G401.6 (cell line): ENCODE measurements around the gene CIRBP.
"Not testable (repeated sequence)": the region's sequence is repeated elsewhere in the genome, so short reads cannot be mapped to it uniquely, and the experiment has no call there.

Experiments
- FAIRE-seq: peaks from 2 replicates; lab custom pipeline; 2012; peaks lifted over from hg19 to GRCh38; lab: Jason Lieb, UNC

Gene CIRBP

DNA sequence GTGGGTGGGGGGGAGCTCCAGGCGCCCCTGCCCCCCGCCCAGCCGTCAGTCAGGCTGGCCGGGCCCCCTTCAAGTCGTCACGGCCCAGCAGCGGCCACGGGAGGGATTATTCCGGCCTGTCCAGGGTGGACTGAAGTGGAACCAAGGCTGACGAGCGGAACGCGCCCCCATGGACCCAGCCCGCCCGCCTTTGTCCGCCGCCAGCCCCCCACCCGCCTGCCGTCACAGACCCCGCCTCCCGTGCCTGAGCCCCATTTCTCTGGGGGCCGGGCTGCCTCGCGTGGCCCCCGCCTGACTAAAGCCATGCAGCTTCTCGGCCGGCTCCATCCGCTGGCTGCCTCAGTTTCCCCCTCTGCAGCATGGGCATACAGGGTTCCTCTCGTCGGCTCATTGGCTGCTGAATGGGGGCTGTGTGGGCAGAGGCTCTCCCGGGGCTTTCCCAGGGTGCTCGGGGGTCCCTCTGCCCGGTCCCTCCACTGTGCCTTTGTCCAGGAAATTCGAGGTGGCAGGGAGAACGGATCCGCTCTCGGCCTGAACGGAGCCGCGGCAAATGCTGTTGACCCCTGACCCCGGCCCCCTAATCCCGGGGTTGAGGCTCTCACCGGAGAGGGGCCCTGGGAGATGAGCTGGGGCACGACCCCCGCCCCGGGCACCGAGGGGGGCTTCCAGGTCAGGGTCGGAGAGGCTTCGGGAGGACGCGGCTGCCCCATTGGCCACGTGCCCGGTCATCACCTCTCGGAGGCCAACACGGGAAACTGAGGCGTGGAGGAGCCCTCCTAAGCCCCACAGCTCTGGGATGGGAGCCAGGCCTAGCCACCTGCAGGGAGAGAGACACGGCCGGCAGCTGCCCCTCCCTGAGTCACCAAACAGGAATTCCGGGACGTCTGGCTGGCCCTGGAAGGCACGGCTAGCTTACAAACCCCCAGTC lies 43.9 kb downstream of the CIRBP start:
- no peak for FAIRE-seq

DNA sequence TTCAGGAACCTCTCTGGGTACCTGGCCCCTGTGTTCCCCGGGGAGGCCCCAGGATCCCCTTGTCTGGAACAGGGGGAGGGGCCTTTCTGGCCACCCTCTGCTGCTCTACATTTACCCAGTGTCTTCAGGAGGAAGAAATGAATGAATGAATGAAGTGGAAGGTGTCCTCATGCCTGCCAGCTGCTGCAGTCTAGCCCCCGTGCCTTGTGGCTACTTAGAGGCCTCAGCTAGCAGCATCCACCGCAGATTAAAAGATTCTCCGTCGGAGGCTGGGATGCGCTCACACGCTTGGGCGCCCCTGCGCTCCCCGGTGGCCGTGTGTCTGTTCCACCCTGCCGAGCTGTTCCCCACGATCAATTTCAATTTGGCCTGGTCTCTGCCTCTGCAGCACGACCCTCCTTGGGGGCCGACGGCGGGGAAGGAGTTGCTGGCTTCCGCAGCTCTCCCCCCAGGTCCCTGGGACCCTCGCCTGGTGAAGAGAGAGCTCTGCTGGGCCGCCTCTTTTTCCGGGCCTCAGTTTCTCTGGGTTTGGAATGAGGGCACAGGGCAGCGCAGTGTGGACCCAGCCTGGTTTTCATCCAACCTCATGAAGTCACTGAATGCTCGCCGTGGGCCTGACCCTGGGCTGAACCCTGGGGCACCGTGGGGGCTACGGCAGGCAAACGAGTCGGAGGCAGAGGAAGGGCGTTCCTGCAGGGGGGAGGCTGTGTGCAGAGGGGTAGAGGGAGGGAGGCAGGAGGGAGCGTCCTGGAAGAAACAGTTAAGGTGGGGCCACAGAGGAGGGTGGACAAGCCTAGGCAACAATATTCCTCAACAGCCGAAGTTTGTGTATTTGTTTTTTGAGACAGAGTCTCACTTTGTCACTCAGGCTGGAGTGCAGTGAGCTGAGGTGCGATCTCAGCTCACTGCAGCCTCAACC lies 44.8 kb downstream of the CIRBP start:
- FAIRE-seq: no peak

DNA sequence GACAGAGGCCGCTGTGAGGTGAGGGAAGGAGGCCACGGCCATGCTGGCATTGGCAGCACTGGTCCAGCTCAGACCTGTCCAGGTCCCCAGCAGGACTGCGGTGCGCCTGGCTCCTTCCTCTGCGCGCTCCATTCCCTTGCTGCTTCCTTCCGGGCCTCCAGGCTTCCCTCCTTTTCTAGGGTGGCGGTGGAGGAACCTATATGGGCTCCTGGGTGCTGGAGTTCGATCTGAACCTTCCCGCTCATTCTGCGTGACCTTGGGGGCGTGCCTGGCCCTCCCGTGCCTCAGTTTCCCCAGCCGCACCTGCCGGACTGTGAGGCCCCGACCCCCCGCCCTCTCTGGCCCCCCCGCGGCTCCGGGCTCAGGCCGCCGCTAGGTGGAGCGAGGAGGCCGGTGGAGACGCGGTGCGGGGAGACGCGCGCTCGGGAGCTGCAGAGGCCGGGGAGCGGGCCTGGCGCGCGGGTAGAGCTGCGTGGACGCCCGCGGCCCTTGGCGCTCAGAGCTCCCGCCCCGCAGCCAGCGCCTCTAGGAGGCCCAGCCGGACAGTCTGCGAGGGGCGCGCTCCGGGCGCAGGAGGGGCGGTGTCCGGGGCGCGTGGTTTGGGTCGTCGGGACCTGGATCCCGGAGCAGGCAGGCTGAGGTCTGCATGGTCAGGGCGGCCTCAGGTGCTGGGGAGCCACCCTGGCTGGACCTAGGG lies 46.5 kb downstream of the CIRBP start:
- no peak for FAIRE-seq

DNA sequence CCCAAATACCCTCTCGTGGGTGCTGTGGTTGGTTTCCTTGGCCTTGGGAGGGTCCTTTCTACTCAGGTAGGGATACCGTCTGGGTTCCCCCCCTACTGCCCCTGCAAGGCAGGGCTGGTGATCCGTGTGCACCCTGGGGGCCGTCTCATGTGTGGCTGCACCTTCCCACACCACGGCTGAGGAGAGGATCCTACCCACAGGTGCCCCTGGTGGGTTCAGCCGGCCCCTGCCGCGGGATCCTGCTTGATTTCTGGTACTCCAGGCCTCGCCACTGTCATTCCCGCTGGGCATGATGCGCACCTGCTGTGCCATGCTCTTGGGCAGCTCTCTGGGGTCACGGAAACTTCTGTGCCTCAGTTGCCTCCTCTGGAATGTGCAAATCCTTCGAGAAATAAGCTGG lies 47.3 kb downstream of the CIRBP start:
- FAIRE-seq: no peak

DNA sequence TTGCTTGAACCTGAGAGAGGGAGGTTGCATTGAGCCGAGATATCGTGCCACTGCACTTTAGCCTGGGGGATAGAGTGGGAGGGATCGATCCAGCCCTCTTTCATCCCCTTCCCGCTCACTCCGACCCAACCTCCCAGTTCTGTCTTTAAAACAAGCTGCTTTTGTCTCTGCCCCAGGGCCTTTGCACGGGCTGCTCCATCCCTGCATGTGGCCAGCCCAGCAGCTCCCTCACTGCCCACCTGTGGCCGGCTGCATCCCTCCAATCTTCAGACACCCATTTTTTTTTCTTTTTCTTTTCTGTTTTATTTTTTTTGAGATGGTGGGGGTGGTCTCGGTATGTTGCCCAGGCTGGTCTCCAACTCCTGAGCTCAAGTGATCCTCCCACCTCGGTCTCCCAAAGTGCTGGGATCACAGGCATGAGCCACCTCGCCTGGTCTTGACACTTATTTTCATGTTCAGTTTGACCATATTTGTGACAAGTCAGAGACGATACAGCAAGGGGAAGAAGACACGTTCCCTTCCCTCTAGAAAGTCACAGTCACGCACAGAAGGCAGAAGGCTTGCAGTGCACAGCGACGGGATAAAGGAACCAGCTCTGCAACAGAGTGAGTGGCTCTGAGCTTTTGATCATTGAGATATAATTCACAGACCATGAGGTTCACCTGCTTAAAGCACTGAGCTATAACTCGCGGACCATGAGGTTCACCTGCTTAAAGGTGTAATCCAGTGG lies 48.3 kb downstream of the CIRBP start:
- no peak for FAIRE-seq

DNA sequence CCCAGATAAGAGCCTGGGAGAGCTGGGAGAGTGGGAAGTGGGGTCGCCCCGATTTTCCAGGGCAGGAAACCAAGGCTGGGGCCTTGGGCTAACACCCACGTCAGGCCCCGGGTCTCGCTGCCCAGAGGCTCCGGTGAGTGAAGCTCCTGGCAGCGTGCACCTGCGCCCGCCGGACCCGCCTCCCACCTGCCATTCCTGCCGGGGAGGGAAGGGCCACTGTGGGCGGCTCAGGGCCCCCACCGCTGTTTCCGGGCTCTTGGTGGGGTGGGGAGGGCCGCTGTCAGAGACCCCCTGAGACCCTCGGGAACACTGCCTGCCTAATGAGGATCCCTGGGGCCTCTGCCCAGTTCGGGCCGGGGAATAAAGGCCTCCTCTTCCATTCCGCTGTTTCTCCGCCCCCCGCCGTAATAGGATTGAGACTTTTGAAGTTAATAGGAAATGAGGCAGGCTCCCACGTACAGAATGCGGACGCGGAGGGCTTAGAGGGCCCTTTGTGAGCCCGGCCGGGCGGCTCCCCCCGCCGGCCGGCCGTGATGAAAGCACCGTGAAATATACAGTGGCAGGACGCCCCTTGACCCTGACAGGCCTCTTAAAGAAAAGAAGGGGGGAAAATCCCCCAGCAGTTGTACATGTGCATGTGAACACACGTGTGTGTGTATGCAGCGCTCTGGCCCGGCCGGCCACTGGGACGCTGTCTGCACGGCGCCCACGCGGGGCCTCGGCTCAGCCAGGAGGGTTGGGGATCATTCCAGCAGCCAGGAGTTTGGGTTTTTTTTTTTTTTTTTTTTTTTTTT lies 49.7 kb downstream of the CIRBP start:
- FAIRE-seq: no peak

DNA sequence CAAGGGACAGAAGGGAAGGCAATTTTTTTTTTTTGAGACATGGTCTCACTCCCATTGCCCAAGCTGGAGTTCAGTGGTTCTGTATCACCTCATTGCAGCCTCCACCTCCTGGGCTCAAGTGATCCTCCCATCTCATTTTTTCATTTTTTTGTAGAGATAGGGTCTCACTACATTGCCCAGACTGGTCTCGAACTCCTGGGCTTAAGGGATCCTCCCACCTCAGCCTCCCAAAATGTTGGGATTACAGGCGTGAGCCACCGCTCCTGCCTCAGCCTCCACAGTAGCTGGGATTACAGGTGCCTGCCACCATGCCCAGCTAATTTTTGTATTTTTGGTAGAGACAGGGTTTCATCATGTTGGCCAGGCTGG lies 51.1 kb downstream of the CIRBP start:
- not testable (repeated sequence) for FAIRE-seq

DNA sequence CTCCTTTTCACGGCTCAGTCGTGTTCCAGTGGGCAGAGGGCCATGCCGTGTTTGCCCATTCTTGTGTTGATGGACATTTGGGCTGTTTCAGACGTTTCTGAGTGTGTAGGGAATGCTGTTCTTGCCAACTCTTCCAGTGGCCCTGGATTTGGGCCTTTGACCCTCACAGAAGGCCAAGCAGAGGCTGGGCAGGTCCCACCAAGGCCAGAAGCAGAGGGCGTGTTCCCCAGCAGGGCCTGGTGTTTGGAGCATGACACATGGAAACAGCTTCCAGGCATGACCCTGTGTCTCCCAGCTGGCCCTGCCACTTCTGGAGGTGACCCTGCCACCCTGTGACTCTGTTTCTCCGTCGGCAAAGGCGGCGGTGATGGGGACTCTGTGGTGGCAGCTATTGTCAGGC lies 52.4 kb downstream of the CIRBP start:
- no peak for FAIRE-seq

DNA sequence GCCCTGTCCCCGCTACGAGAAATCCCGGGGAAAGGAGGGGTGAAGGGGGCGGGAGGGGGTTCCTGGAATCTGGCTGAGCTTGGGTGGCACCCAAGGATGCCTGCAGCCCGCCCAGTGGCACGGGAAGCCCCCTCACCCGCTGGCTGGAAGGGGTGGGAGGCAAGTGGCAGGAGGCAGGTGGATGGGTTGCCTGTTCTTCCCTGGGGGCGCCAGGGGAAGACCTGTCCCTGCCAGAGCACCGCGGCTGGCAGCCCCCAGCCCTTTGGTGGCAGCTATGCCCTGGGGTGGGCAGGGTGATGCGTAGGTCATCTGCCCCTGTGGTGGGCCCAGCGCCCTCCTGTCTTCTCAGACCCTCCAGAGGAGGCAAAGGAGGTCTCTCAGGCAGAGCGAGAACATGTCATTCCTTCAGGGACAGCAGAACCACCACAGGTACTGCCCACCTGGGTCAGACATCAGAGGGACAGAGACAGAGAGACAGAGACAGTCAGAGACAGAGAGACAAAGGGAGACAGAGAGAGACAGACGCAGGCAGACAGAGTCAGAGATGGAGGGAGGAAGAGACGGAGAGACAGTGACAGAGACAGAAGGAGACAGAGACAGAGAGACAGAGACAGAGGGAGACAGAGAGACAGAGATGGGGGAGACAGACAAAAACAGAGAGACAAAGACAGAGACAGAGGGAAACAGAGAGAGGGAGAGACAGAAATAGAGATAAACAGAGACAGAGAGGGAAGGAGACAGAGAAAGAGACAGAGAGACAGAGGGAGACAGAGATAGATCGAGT lies 53.3 kb downstream of the CIRBP start:
- no peak for FAIRE-seq

DNA sequence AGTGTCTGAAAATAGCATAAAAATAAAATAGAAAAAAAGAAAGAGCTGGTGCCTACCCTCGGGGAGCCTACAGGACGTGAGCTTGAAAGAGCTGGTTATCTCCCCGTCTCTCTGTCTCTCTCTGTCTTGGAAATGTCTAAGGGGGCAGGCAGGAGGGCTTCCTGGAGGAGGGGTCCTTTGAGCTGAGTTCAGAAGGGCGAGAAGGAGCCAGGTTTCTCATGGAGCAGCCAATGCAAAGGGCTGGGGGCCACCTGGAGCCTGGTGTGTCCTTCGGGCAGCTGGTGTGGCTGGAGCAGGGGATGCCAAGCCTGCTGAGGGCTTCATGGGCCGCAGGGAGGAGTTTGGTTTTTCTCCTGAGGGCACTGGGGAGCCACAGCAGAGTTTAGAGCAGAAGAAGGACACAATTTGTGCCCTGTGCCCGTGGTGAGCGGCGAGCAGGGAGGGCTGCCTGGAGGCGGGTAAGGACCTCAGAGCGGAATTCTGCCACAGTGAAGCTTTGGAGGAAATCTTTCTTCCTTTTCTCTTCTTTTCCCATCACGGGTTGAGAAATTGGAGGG lies 55.2 kb downstream of the CIRBP start:
- FAIRE-seq: no peak
